Retinal pigment epithelial cell (primary cell): ENCODE measurements around the gene HCAR3.
"Not testable (repeated sequence)": the region's sequence is repeated elsewhere in the genome, so short reads cannot be mapped to it uniquely, and the experiment has no call there.

Experiments
- DNase-seq: peaks from one replicate; pipeline ENCODE4 v3.0.0-alpha.2; 2010; ENCODE audit warnings: low read depth
- H3K4me3 ChIP-seq: 2 replicates; pipeline ENCODE4 v1.5.1; 2011; ENCODE audit warnings: mild to moderate bottlenecking, low read length, control low read depth, moderate library complexity
- CTCF ChIP-seq: conservative IDR thresholded peaks from 2 replicates; pipeline ENCODE4 v1.5.1; 2011; ENCODE audit warnings: low read depth, low read length, control low read depth, inconsistent platforms

Gene HCAR3

GRCh38 chr12:122716658-122717057, at the start of gene HCAR3:
Gene HCAR3 (minus strand): TSS chr12:122716811. CDS start chr12:122716737, 74 bp downstream.
- H3K4me3 ChIP-seq, DNase-seq: not testable (repeated sequence)

GRCh38 chr12:122757568-122757967, 41.0 kb upstream of the HCAR3 start:
- TF ChIP-seq CTCF, result no peak
- no peak overlapping the region for H3K4me3 ChIP-seq
- DNase-seq, result no peak

GRCh38 chr12:122754790-122755189, 38.2 kb upstream of the HCAR3 start:
- no peak for DNase-seq
- H3K4me3 ChIP-seq, result no peak overlapping the region
- no peak for TF ChIP-seq CTCF

- no peak for TF ChIP-seq CTCF
- no peak for DNase-seq
- peak overlapping the region; percentile 80 for H3K4me3 ChIP-seq
Measured at GRCh38 chr12:122753319-122753650, 36.7 kb upstream of the HCAR3 start.

GRCh38 chr12:122752464-122753318, 36.1 kb upstream of the HCAR3 start, which contains the start of gene DENR:
Gene DENR (plus strand): TSS chr12:122752824. CDS start chr12:122753702, 878 bp downstream.
- peak; percentile 65 for DNase-seq
- peak within 1 kb of the TSS; percentile 80 for H3K4me3 ChIP-seq
- TF ChIP-seq CTCF, result peak; percentile 85

- not testable (repeated sequence) for DNase-seq, H3K4me3 ChIP-seq
Measured at GRCh38 chr12:122750781-122751515, 34.3 kb upstream of the HCAR3 start.

- TF ChIP-seq CTCF, result no peak
- DNase-seq, result no peak
- no peak overlapping the region for H3K4me3 ChIP-seq
Measured at GRCh38 chr12:122749569-122750332, 33.1 kb upstream of the HCAR3 start.
